Activated CD8-positive, alpha-beta memory T cell treated with anti-CD3 and anti-CD28 coated beads for 1 hour (primary cell): ENCODE results near the gene CHMP4A.

ENCODE experiments used
- DNase-seq, 2 donors: peaks; one replicate each; pipeline ENCODE4 v3.0.0-alpha.2; 2020; ENCODE audit warnings: low read depth in 1 of 2; ENCODE audit errors: extremely low read depth in 1 of 2

The CHMP4A gene

DNA sequence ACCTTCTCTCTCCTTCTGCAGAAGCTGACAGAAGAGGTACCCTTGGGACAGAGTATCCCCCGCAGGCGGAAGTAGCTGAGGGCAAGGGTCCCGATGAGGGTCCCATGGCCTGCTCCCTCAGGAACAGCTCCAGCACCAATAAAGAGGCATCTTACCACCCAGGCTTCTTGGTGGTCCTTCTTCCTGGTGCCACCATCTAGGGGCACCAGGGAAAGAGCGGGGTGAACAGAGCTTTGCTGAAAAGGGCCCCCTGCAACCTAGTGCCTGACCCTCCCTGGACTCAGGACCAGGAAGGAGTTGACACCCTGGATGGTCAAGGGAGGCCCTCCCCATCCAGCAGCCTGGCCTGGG is 52.8 kb downstream of the CHMP4A start:
- no peak for DNase-seq

- no peak for DNase-seq
These were observed 53.4 kb downstream of the CHMP4A start for GRCh38 chr14:24159777-24160498.
